A549 treated with CORT108297 at 1 μM for 4 hours (cell line): Measurements from ENCODE around the gene SPATA31C2. TPM values are rescaled to one million over a fixed set of nuclear protein-coding genes. Genes with fewer than 3 reads are reported as not detected.

Experiments
- total RNA-seq: library from RNA; stranded (reverse); fragments of 200-300 nt; extraction: Qiagen RNA extraction; gene quantifications from 5 replicates; pipeline ENCODE4 v1.2.3, GENCODE V29; 2022

The SPATA31C2 gene
- total RNA-seq: not detected in 5 replicates

GRCh38 chr9:88138375-88138774 lies at the start of gene SPATA31C2:
TSS of gene SPATA31C2 (minus strand) at chr9:88138475. CDS start at chr9:88138446, 29 bp downstream.

Other genes with a start within 250 kb of the SPATA31C2 start
- gene SPATA31C1, start 220.5 kb downstream of the SPATA31C2 start, total RNA-seq: not detected in 5 replicates
- gene CDK20, start 163.9 kb downstream of the SPATA31C2 start, total RNA-seq: 7.6 to 8.5 TPM (median 8.3 TPM) in 5 replicates
- gene SPIN1, start 250.0 kb upstream of the SPATA31C2 start, total RNA-seq: 34.0 to 41.8 TPM (median 38.6 TPM) in 5 replicates